Stimulated activated CD4-positive, alpha-beta T cell treated with anti-CD3 and anti-CD28 coated beads, Interleukin-2, amount 100 ng/mL, for 24 hours (primary cell): ENCODE data around the gene SERGEF.

ENCODE experiments used
- DNase-seq, 2 donors: peaks; one replicate each; pipeline ENCODE4 v3.0.0-alpha.2; 2020

Gene SERGEF

GRCh38 chr11:17745023-17745772 is 267.6 kb downstream of the SERGEF start:
- no peak for DNase-seq

DNA sequence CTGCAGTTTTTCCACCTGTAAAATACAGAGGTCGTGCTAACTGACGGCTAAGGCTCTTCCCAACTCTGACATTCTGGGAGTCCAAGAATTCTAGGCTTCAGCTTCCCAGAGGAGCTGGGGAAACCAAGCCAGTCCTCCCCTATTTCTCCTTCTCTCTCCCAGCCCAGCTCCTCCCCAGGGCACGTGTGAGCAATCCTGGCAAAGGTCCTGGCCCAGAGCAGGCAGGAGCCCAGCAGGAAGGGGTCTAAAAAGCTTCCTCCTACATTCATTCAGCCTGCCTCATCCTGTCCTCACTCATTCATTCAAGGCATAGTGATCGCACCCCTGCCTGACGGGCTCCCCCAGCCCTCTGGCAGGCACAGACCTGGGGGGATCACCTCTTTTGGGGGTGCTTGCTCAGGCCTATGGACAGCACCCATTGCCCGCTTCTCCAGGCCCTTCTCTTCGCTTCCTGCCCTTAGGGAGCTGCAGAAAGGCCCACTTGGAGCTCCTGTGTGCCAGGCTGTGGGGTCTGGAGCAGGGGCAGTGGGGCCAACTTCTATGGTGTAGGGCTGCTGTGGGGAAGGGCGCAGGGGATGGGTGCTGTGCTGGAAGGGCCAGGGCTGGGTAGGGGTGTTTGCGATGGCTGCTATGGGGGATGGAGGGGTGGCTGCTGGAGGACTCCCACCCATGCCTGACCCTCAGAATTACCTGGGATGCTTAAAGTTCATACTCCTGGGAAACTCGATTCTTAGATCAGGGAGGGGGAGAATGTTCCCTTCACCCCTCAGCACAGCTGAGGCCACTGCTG is 268.5 kb downstream of the SERGEF start:
- no peak for DNase-seq

DNA sequence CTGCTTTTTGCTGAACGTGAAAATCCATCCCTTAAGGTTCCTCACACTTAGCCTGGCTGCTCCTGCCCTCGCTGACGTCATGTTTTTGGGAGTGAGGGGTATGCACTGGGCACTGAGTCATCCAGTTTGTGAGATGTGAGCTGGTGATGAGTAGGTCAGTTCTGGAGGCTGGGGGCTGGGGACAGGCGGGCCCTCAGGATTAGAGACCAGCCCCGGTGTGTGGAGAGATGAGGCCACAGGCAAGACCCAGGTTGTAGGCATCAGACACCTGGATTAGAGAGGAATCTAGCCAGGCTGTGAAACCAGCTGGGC is 269.1 kb downstream of the SERGEF start:
- no peak for DNase-seq

GRCh38 chr11:17743026-17743807 is 269.6 kb downstream of the SERGEF start:
- DNase-seq = no peak

DNA sequence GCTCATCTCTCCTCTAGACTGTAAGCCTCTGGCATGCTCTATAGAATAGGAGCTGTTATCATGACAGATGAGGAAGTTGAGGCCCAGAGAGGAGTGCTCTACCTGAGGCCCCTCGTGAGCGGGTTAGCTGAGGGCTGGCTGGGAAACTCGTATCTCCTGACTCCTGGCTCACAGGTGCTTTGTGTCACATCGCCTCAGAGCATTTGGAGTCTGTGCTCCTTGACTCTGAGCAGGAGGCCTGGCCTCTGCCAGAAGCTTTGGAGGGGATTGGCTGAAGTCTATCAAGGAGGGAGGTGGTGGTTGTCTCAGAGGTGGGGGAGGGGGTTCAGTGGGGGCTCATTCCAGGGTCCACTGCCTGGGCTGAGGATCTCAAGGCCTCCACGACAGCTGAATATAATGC is 270.8 kb downstream of the SERGEF start:
- no peak for DNase-seq

DNA sequence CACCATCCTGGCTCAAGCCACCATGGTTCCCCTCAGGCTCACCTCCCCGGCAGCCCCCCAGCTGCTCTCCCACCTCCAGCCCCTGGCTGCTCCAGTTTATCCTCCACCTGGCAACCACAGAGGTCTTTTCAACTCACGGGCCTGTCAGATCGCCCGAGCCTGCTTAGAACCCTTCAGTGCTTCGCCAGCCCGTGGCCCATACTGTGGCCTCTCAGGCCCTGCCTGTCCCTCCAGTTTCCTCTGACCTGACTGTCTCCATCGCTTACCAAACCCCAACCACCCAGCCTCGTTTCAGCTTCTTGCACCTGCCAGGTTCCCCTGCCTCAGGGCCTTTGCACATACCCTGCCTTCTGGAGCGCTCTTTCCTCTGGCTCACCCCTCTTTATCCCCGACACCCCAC is 271.4 kb downstream of the SERGEF start:
- no peak for DNase-seq

DNA sequence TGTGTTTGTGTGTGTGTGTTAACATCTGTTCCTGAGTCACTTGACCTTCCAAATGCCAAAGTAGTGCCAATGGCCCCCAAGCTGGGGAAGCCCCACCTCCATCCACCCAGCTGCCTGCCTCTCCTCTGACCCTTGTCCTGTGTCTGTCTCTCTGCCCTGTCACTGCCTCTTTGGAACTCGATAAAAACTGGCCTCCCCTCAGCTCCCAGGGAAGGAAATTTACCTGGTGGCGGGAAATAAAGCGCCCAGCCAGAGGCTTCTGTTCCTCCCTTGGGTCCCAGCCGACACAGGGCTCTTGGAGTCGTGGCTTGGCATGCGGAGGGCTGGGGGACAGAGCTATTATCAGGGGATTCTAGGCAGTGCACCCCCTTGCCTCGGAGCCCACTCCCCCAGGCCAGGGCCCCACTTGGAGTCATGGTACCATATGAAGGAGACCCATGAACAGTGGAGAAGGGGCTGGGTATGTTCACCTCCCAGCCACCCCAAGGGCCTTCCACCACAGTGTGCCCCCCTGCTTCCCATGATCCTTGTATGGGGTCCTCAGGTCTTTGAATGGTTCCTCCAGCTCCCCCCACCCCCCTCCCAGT is 272.1 kb downstream of the SERGEF start:
- no peak for DNase-seq

DNA sequence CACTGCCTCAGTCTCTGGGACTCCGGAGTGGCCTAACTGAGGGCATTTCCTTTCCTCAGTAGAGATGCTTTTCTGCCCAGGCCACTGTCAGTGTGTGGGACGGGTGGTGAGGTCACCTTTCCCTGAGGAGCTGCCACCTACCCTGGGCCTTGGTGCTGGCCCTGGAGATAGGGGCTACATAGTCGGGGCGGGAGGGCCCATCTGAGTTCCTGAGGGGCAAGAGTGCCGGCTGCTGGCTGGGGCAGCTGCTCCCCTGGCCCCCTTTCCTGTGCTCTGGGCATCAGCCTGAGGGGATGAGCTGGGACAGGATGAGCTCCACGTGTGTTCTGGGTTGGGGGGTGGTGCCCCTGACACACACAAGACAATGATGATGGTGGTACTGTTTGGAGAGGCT is 272.9 kb downstream of the SERGEF start:
- DNase-seq = no peak

DNA sequence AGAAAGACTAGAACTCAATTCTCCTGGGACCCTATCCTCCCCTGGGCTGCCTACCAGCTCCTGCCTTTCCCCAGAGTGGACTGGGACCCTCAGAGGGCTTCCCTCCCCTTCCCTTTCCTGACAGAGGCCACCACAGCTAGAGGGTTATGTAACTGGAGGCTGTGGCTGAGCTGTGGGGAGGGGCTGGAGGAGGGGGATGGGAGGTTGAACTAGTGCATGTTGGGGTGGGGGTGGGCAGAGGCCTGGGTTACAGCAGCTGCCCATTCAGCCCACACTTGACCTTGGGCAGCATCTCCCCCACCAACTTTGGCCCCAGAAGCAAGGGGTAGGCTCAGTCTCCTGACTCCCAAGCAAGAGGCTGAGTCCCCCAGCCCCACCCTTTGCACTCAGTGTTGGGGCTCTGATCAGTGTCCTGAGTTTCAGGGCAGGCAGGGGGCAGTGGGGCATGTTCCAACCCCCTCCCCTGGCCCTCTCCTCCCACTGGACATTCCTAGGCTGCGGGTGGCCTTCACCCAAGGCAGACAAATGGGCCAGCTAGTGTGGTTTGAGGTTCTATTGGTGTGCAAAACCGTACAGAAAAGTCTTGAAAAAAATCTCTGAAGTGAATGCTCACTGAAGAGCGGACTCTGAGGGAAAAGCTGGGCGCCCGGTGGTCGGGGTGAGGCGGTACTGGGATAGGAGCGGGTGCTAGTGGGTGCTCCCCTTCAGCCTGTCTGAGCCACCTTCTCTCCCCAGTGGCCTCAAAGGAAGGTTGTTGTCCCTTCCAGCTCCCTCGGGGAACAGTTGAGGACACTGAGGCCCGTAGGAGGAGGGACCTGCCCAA is 274.5 kb downstream of the SERGEF start:
- DNase-seq = no peak
